Mesothelial cell of epicardium (in vitro differentiated cells): Measurements from ENCODE around the gene CYP2E1. TPM values are rescaled to one million over a fixed set of nuclear protein-coding genes. Genes with fewer than 3 reads are reported as not detected.

Source experiments
- DNase-seq, 2 experiments: peaks; one replicate each; pipeline ENCODE4 v3.0.0; 2021; ENCODE audit warnings: low spot score in 2 of 2; ENCODE audit not compliant: unreplicated experiment in 2 of 2
- H3K27ac Mint-ChIP-seq: 2 replicates; pipeline ENCODE4 v1.8.0; 2021; ENCODE audit warnings: mixed read lengths
- H3K27me3 Mint-ChIP-seq: 2 replicates; pipeline ENCODE4 v1.8.0; 2021; ENCODE audit warnings: low read depth, mixed read lengths
- H3K36me3 Mint-ChIP-seq: 2 replicates; pipeline ENCODE4 v1.8.0; 2021; ENCODE audit warnings: mixed read lengths
- H3K4me1 Mint-ChIP-seq: 2 replicates; pipeline ENCODE4 v1.8.0; 2021; ENCODE audit warnings: mixed read lengths
- H3K4me3 Mint-ChIP-seq: 2 replicates; pipeline ENCODE4 v1.8.0; 2021; ENCODE audit warnings: mild to moderate bottlenecking, moderate library complexity, mixed read lengths
- H3K9me3 Mint-ChIP-seq: 2 replicates; pipeline ENCODE4 v1.8.0; 2021; ENCODE audit warnings: mixed read lengths
- total RNA-seq: library from RNA; stranded (reverse); gene quantifications from 3 replicates; pipeline ENCODE4 v1.2.1, GENCODE V29; 2021
- TF ChIP-seq, protein P1 (sequence below): fragments of 200-600 bp; sonication (generic); IDR thresholded peaks from one replicate; pipeline ENCODE4 v1.5.0; 2021; ENCODE audit warnings: antibody characterized with exemption; ENCODE audit not compliant: unreplicated experiment

Gene CYP2E1
- total RNA-seq, 1 donor from 2014 or later = 2.8 TPM

DNA sequence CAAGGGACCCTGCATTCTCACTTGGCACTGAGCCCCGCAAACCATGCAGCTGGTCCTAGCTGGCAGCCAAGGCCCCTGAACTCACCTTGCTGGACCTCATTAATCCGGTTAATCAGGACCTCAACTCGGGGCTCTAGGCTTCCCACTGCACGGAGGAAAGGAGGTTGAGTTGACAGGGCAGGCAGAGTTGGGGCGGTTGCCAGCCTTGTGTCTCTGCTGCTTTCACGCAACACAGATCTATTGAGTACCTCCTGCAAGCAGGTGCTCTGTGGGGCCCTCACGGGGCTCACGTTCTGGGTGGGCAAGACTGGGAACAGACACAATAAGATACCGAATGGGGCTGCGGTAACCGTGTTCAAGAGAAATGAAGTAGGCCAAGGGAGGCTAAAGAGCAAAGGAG is 32.1 kb downstream of the CYP2E1 start:
- H3K4me3 Mint-ChIP-seq = no peak overlapping the region
- peaks cover 5% of the 10 kb centered on the region for H3K36me3 Mint-ChIP-seq
- no peak for DNase-seq
- TF ChIP-seq, protein P1, sequence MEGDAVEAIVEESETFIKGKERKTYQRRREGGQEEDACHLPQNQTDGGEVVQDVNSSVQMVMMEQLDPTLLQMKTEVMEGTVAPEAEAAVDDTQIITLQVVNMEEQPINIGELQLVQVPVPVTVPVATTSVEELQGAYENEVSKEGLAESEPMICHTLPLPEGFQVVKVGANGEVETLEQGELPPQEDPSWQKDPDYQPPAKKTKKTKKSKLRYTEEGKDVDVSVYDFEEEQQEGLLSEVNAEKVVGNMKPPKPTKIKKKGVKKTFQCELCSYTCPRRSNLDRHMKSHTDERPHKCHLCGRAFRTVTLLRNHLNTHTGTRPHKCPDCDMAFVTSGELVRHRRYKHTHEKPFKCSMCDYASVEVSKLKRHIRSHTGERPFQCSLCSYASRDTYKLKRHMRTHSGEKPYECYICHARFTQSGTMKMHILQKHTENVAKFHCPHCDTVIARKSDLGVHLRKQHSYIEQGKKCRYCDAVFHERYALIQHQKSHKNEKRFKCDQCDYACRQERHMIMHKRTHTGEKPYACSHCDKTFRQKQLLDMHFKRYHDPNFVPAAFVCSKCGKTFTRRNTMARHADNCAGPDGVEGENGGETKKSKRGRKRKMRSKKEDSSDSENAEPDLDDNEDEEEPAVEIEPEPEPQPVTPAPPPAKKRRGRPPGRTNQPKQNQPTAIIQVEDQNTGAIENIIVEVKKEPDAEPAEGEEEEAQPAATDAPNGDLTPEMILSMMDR = no peak
- no peak overlapping the region for H3K27ac Mint-ChIP-seq
- H3K4me1 Mint-ChIP-seq = no peaks in the 10 kb centered on the region
- H3K9me3 Mint-ChIP-seq = peaks cover 64% of the 10 kb centered on the region
- no peaks in the 10 kb centered on the region for H3K27me3 Mint-ChIP-seq

DNA sequence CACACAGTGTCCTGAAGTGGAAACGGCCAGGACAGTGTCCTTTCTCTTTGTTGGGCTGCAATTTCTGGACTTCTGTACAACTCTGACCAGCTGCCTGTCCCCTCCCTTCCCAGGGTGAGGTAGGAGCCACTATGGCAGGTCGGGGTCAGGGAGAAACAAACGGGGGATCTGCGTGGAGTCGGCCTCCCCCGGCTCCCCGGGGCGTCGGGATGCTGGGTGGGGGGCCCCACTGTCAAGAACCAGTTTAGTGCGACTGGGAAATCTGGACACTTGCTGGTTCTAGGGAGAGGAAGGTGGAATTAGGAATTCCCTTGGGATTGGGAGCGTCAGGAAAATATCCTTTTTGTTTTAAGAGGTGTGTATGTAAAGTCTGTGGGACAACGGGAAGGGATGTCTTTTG is 37.7 kb downstream of the CYP2E1 start:
- DNase-seq = no peak
- H3K4me3 Mint-ChIP-seq = no peak overlapping the region
- H3K9me3 Mint-ChIP-seq = peaks cover 33% of the 10 kb centered on the region
- H3K27ac Mint-ChIP-seq = no peak overlapping the region
- H3K36me3 Mint-ChIP-seq = no peaks in the 10 kb centered on the region
- H3K27me3 Mint-ChIP-seq = no peaks in the 10 kb centered on the region
- TF ChIP-seq, protein P1 = no peak
- H3K4me1 Mint-ChIP-seq = no peaks in the 10 kb centered on the region

DNA sequence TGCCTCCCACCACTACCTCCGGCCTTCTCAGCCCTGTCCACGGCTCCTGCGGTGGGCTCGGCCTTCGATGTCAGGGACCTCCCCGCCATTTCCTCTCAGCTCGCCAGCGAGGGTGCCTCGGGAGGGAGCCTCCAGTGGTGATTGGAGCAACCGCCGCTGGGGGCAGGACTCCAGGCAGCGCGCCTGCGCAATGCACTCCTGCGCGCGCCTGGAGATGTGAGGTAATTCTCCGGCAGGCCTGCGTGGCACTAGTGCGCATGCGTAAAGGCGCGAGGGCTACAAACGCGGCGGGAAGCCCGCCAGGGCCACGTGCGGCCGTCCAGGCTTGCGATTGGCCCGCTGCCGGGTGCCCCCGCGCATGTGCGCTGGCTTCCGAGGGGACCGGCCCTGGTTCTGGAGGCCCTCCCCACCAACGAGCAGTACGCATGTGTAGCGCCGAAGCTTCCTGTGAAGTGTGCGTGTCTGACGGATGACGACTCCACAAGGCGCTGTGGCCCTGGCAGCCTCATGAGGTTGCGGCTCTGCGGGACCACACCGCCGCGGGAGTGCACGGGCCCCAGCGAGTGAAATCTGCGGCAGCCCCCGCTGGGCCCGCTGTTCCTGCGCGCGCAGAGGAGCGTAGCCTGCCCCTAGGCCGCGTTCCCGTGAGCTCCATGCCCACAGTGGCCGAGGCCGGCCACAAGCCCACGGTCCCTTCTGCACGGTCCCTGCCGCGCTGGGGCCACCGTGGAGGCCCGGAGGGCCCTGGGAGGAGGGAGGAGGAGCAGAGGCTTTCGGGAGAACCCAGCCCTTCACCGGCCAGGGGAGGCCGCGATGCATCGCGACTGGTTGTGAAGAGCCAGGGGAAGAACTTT is 38.5 kb downstream of the CYP2E1 start, which contains the start of gene SYCE1:
SYCE1 (minus strand) TSS at position 143 of the 854 bp plus-strand sequence; CDS start at position 89, 54 bp downstream.
- TF ChIP-seq, protein P1 = no peak

DNA sequence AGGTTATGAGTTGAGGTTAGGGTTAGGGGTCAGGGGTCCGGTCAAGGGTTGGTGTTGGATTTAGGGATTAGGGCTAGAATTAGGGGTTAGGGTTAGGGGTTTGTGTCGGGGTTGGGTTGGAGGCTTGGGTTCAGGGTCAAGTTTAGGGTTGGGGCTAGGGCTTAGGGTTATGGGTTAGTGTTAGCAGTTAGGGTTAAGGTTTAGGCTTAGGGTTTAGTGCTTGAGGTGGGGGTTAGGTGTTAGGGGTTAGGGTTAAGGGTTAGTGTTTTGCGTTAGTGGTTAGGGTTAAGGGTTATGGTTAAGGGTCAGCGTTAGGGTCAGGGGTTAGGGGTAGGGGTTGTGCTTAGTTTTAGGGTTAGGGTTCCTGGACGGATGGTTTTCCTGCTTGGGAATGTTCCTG is 40.0 kb downstream of the CYP2E1 start:
- peaks cover 21% of the 10 kb centered on the region for H3K9me3 Mint-ChIP-seq
- no peak overlapping the region for H3K27ac Mint-ChIP-seq
- no peaks in the 10 kb centered on the region for H3K4me1 Mint-ChIP-seq
- TF ChIP-seq, protein P1 = no peak
- no peak for DNase-seq
- no peaks in the 10 kb centered on the region for H3K27me3 Mint-ChIP-seq
- no peak overlapping the region for H3K4me3 Mint-ChIP-seq
- H3K36me3 Mint-ChIP-seq = no peaks in the 10 kb centered on the region

More for the DNA sequence above, 38.5 kb downstream of the CYP2E1 start, which contains the start of gene SYCE1:
- Mint-ChIP-seq H3K4me1 (no peaks in the 10 kb centered on the region), H3K4me3 (no peak within 1 kb of the TSS), H3K27ac (no peak within 1 kb of the TSS), H3K9me3 (peaks cover 27% of the 10 kb centered on the region), H3K36me3 (no peaks in the 10 kb centered on the region), H3K27me3 (no peaks in the 10 kb centered on the region)
- no peak for DNase-seq

DNA sequence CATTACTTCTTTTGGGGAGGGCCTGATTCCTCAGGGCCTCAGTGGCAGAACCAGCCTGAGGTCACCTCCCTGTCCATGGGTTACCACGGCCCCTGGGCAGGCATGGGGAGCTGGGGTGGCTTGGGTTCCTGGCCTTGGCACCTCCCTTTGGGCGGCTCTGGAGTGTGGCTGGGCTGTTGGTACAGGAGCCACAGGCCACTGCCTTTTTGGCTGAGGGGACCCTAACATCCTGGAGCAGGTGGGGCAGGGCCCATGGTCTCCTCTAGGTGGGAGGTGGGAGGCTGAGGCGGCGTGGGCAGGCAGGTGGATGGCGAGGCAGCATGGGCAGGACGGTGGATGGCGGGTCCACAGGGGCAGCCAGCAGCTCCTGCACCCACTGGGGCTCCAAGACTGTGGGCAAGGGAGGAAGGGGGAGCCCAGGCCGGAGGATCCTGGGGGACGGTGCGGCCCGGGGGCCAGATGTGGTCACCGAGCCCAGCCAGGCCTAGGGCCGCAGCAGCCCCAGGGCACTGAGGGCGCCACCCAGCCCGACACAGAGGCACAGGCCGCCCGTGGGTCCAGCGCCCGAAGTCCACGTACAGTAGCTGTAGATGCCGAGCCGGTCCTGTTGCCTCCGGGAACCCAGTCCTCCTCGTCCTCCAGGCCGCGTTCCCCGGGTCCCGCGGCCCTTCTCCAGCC is 40.6 kb downstream of the CYP2E1 start:
- Mint-ChIP-seq H3K9me3 (peaks cover 15% of the 10 kb centered on the region), H3K36me3 (no peaks in the 10 kb centered on the region), H3K4me3 (no peak overlapping the region), H3K27ac (no peak overlapping the region), H3K4me1 (no peaks in the 10 kb centered on the region), H3K27me3 (no peaks in the 10 kb centered on the region)
- DNase-seq = no peak
- TF ChIP-seq, protein P1 = no peak
